ENCODE results near the gene MGMT.

DNA sequence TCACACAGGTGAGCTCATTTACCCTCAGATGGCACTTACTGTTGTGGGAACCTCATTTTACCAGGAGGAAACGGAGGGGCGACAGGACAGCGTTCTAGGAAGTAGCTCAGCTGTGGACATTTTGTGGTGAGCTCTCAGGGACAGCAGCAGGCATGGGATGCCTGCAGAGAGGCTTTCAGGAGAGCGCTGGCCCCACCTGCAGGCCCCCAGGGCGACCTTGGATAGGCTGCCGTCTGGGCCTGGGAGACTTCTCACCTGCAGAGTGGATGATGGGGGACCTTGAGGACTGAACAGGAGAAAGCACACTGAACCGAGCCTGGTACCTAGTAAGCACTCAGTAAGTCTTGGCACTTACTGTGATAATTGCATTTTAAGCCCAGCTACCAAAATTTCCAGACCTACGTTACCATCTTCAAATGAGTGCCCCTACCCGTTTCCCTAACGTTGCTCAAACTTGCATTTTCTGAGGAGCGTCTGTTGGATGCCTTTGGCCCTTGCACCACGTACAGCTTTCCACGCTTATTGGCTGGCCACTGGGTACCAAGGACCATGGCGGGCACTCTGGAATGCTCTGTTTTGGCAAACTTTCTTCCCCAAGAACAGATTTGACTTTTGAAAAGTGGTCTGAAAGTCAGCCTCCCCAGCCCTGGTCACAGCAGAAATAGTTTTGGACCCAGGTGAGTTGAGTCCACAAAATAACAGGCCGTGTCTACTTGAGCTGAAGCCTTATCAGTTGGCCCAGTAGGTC, 273.7 kb downstream of the MGMT start:
- no peak for TF ChIP-seq EZH2 (IDR thresholded peaks at IDR 0.05; ENCODE audit: borderline replicate concordance, insufficient read depth, low read length, poor library complexity, severe bottlenecking)
- TF ChIP-seq, protein P1, sequence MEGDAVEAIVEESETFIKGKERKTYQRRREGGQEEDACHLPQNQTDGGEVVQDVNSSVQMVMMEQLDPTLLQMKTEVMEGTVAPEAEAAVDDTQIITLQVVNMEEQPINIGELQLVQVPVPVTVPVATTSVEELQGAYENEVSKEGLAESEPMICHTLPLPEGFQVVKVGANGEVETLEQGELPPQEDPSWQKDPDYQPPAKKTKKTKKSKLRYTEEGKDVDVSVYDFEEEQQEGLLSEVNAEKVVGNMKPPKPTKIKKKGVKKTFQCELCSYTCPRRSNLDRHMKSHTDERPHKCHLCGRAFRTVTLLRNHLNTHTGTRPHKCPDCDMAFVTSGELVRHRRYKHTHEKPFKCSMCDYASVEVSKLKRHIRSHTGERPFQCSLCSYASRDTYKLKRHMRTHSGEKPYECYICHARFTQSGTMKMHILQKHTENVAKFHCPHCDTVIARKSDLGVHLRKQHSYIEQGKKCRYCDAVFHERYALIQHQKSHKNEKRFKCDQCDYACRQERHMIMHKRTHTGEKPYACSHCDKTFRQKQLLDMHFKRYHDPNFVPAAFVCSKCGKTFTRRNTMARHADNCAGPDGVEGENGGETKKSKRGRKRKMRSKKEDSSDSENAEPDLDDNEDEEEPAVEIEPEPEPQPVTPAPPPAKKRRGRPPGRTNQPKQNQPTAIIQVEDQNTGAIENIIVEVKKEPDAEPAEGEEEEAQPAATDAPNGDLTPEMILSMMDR (IDR thresholded peaks at IDR 0.05; ENCODE audit: poor library complexity, severe bottlenecking), result no peak
- no peak for TF ChIP-seq TAF1 (IDR thresholded peaks at IDR 0.05; ENCODE audit: low read depth)
- TF ChIP-seq POLR2AphosphoS5 (IDR thresholded peaks at IDR 0.05), result no peak
- TF ChIP-seq, protein P2, sequence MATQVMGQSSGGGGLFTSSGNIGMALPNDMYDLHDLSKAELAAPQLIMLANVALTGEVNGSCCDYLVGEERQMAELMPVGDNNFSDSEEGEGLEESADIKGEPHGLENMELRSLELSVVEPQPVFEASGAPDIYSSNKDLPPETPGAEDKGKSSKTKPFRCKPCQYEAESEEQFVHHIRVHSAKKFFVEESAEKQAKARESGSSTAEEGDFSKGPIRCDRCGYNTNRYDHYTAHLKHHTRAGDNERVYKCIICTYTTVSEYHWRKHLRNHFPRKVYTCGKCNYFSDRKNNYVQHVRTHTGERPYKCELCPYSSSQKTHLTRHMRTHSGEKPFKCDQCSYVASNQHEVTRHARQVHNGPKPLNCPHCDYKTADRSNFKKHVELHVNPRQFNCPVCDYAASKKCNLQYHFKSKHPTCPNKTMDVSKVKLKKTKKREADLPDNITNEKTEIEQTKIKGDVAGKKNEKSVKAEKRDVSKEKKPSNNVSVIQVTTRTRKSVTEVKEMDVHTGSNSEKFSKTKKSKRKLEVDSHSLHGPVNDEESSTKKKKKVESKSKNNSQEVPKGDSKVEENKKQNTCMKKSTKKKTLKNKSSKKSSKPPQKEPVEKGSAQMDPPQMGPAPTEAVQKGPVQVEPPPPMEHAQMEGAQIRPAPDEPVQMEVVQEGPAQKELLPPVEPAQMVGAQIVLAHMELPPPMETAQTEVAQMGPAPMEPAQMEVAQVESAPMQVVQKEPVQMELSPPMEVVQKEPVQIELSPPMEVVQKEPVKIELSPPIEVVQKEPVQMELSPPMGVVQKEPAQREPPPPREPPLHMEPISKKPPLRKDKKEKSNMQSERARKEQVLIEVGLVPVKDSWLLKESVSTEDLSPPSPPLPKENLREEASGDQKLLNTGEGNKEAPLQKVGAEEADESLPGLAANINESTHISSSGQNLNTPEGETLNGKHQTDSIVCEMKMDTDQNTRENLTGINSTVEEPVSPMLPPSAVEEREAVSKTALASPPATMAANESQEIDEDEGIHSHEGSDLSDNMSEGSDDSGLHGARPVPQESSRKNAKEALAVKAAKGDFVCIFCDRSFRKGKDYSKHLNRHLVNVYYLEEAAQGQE (IDR thresholded peaks at IDR 0.05; ENCODE audit: borderline replicate concordance), result no peak
- no peak for TF ChIP-seq EP300 (conservative IDR thresholded peaks at IDR 0.05; ENCODE audit: poor library complexity, severe bottlenecking)
- TF ChIP-seq SMC3 (conservative IDR thresholded peaks at IDR 0.05; ENCODE audit: poor library complexity), result no peak
- no peak for TF ChIP-seq RAD21 (conservative IDR thresholded peaks at IDR 0.05)

Data from neural cell (in vitro differentiated cells).